ENCODE data around the gene OR5V1. TPM values are rescaled to one million over a fixed set of nuclear protein-coding genes. Genes with fewer than 3 reads are reported as not detected.
"Not testable (repeated sequence)": the region's sequence is repeated elsewhere in the genome, so short reads cannot be mapped to it uniquely, and the experiment has no call there.

Gene OR5V1
- total RNA-seq, 4 donors from 2014 or later, result not detected

DNA sequence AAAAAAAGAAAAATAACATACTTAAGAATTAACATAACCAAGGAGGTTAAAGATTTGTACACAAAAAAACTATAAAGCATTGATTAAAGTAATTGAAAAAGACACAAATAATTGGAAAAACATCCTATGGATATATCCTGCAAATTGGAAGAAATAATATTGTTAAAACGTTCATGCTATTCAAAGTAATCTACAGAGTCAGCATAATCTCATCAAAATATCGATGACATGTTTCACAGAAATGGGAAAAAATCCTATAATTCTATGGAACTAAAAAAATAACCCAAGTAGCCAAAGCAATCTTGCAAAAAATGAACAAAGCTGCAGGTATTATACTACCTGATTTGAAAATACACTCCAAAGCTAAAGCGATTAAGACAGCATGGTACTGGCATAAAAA, 23.3 kb downstream of the OR5V1 start:
- intact Hi-C loops (cut with DNase I), result no loop called here
- TF ChIP-seq, protein P1, sequence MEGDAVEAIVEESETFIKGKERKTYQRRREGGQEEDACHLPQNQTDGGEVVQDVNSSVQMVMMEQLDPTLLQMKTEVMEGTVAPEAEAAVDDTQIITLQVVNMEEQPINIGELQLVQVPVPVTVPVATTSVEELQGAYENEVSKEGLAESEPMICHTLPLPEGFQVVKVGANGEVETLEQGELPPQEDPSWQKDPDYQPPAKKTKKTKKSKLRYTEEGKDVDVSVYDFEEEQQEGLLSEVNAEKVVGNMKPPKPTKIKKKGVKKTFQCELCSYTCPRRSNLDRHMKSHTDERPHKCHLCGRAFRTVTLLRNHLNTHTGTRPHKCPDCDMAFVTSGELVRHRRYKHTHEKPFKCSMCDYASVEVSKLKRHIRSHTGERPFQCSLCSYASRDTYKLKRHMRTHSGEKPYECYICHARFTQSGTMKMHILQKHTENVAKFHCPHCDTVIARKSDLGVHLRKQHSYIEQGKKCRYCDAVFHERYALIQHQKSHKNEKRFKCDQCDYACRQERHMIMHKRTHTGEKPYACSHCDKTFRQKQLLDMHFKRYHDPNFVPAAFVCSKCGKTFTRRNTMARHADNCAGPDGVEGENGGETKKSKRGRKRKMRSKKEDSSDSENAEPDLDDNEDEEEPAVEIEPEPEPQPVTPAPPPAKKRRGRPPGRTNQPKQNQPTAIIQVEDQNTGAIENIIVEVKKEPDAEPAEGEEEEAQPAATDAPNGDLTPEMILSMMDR (IDR thresholded peaks at IDR 0.05), result no peak
- Histone ChIP-seq H3K4me3 (no peak overlapping the region), H3K9me3 (peaks cover 0 to 2% (median 0%) of the 10 kb centered on the region in 3 donors), H3K27ac (no peak overlapping the region), H3K4me1 (no peaks in the 10 kb centered on the region), H3K27me3 (no peaks in the 10 kb centered on the region), H3K36me3 (no peaks in the 10 kb centered on the region)
- no peak for DNase-seq
- WGBS, 2 donors, result 48 to 59% methylated on average over 3 of the region's 3 CpGs

DNA sequence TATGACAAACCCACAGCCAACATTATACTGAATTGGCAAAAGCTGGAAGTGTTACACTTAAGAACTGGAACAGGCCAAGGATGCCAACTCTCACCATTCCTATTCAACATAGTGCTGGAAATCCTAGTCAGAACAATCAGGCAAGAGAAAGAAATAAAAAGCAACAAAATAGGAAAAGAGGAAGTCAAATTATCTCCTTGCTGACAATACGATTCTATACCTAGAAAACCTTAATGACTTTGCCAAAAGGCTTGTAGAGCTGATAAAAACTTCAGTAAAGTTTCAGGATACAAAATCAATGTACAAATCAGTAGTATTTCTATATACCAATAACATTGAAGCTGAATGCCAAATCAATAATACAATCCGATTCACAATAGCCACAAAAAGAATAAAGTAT, 32.4 kb downstream of the OR5V1 start:
- intact Hi-C loops (cut with DNase I), result no loop called here
- Histone ChIP-seq H3K36me3 (no peaks in the 10 kb centered on the region), H3K4me3 (no peak overlapping the region), H3K4me1 (no peaks in the 10 kb centered on the region), H3K9me3 (no peaks in the 10 kb centered on the region), H3K27ac (no peak overlapping the region), H3K27me3 (no peaks in the 10 kb centered on the region)
- WGBS, 2 donors, result 74 to 80% methylated on average over 2 of the region's 2 CpGs
- TF ChIP-seq, protein P1 (IDR thresholded peaks at IDR 0.05), result no peak
- no peak for TF ChIP-seq POLR2A (IDR thresholded peaks at IDR 0.05)
- DNase-seq, result no peak

DNA sequence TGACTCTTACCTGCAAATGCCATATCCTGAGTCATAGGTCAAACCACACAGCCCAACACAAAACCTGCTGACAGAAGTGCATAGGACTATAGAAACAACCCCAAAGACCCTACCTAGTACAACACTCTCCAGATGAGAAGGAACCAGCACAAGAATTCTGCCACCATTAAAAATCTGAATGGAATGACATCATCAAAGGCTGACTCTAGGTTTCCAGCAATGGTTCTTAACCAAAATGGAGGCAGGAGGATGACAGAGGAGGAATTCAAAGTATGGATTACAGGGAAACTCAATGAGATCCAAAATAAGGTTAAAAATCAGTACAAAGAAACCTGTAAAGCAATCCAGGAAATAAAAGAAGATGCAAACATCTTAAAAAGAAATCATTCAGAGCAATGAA, 36.0 kb downstream of the OR5V1 start:
- Histone ChIP-seq H3K36me3 (no peaks in the 10 kb centered on the region), H3K4me1 (no peaks in the 10 kb centered on the region), H3K27me3 (no peaks in the 10 kb centered on the region), H3K4me3 (no peak overlapping the region), H3K9me3 (no peaks in the 10 kb centered on the region), H3K27ac (no peak overlapping the region)
- intact Hi-C loops (cut with DNase I), result no loop called here
- no peak for DNase-seq
- TF ChIP-seq, protein P1 (IDR thresholded peaks at IDR 0.05), result no peak
- TF ChIP-seq POLR2A (IDR thresholded peaks at IDR 0.05), result no peak

DNA sequence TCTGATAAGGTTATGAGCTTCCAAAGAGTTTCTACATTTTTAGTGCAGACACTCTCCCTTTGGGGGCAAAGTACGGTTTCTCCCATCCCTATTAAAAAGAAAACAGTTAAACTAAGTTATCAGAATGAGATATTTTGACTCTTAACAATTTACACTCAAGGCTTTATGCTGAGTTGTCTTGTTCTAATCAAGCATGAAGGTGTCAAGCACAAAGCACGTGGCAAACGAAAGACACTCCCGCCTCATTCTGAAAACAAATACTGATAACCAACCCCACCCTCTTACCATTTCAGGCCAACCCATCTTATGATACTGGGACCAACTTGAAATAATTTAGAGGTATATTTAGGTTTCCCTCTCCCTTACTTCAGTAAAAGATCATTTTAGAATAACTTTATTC, 42.9 kb downstream of the OR5V1 start:
- no peaks in the 10 kb centered on the region for H3K4me1 ChIP-seq
- H3K27ac ChIP-seq, result no peak overlapping the region
- TF ChIP-seq, protein P1 (IDR thresholded peaks at IDR 0.05), result no peak
- TF ChIP-seq POLR2A (IDR thresholded peaks at IDR 0.05), result no peak
- H3K27me3 ChIP-seq, result no peaks in the 10 kb centered on the region
- no peaks in the 10 kb centered on the region for H3K36me3 ChIP-seq
- WGBS, 2 donors, result 41 to 44% methylated on average over 4 of the region's 4 CpGs
- no peaks in the 10 kb centered on the region for H3K9me3 ChIP-seq
- DNase-seq, result no peak
- intact Hi-C loops (cut with DNase I), result no loop called here
- H3K4me3 ChIP-seq, result no peak overlapping the region

DNA sequence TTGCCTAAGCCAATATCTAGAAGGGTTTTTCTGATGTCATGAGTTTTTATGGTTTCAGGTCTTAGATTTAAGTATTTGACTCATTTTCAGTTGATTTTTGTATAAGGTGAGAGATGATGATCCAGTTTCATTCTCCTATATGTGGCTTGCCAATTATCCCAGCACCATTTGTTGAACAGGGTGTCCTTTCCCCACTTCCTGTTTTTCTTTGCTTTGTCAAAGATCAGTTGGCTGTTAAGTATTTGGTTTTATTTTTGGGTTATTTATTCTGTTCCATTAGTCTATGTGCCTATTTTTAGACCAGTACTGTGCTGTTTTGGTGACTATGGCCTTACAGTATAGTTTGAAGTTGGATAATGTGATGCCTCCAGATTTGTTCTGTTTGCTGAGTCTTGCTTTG, 45.3 kb downstream of the OR5V1 start:
- intact Hi-C loops (cut with DNase I); H3K4me1 ChIP-seq; H3K27me3 ChIP-seq; H3K4me3 ChIP-seq; DNase-seq; H3K27ac ChIP-seq; H3K9me3 ChIP-seq; H3K36me3 ChIP-seq: not testable (repeated sequence)

DNA sequence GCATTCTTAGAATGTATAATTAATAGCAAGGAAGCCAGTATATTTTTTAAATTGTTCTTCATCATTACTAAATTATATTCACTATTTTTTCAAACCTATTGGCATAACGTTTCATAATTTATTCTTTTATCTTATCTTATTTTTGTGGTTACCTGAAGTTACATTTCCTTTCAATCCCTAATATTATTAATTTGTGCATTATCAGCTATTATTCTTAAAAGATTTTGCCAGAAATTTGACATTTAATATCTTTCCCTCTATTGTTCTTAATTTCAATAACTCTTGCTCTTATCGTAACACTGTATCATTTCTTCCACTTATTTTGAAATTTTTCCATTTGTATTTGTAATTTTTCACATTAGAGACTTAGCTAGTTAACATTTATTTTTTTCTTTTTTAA, 48.7 kb downstream of the OR5V1 start:
- Histone ChIP-seq H3K4me1 (no peaks in the 10 kb centered on the region), H3K36me3 (no peaks in the 10 kb centered on the region), H3K9me3 (no peaks in the 10 kb centered on the region), H3K27me3 (no peaks in the 10 kb centered on the region), H3K27ac (no peak overlapping the region), H3K4me3 (no peak overlapping the region)
- 68 to 75% methylated on average over 2 of the region's 2 CpGs for WGBS, 2 donors
- DNase-seq, result no peak
- TF ChIP-seq POLR2A (IDR thresholded peaks at IDR 0.05), result no peak
- TF ChIP-seq, protein P1 (IDR thresholded peaks at IDR 0.05), result no peak
- intact Hi-C loops (cut with DNase I), result no loop called here

All from esophagus squamous epithelium (tissue), 5 donors.